ENCODE data around the gene ARPC1A. TPM values are rescaled to one million over a fixed set of nuclear protein-coding genes. Genes with fewer than 3 reads are reported as not detected.

ARPC1A gene
- total and polyA plus RNA-seq, 2 of the 8 experiments (the other 6 are each of a cell fraction or from before 2014, with no cell fraction given): 123 to 155 TPM

DNA sequence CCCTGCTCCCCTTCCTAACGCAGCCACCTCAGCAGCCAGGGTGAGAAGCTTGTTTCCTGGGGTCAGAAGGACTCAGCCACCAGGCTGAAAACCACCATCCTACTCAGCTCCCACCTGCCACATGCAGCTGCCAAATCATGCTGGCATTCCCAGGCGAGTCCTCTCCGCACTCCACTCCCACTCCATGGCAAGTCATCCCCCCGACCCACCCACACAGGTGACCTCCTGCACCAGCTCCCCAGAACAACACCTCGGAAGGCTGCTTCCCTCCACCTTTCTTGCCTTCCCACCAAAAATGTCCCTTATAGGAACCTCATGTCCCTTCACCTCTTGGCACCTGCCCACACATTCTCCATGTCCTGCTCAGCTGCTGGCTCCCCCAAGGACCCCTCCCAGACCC is 78.1 kb downstream of the ARPC1A start:
- H4K8ac ChIP-seq (ENCODE audit: extremely low read depth, insufficient read depth, low read length): no peak overlapping the region
- H4K91ac ChIP-seq (replicated peaks; ENCODE audit: insufficient read length, low read length): no peak overlapping the region
- no peak for FAIRE-seq
- H2AFZ ChIP-seq (ENCODE audit: low read length): no peak overlapping the region
- no peak overlapping the region for H3K27ac ChIP-seq (ENCODE audit: low read depth, low read length)
- no peak overlapping the region for H3K18ac ChIP-seq (ENCODE audit: extremely low read depth, low read length)
- H3K9me3 ChIP-seq (ENCODE audit: insufficient read depth in 2 of 2, low read depth in 1 of 2, low read length in 1 of 2): no peaks in the 10 kb centered on the region
- H3K79me1 ChIP-seq (ENCODE audit: low read depth, low read length): peaks cover 21% of the 10 kb centered on the region
- peaks cover 24 to 51% of the 10 kb centered on the region in 2 experiments for H3K79me2 ChIP-seq (ENCODE audit: control insufficient read depth in 1 of 2, insufficient read depth in 2 of 2, low read length in 2 of 2)
- H2BK20ac ChIP-seq (ENCODE audit: low read length): no peak overlapping the region
- no peak overlapping the region for H2BK12ac ChIP-seq (ENCODE audit: low read depth, low read length)
- CTCF ChIA-PET (ENCODE audit: partially characterized antibody): interaction anchor here (0.5 to 2.1 kb wide), 8 partner anchors 11 to 56 kb away, joined by 3 to 8 read pairs (median 3); no protein-coding TSS in a partner anchor
- no peak overlapping the region for H3K4me2 ChIP-seq (ENCODE audit: insufficient read depth in 1 of 2, low read depth in 2 of 2, low read length in 2 of 2)
- no peak overlapping the region for H2AK5ac ChIP-seq (ENCODE audit: low read depth, low read length)
- H3K27me3 ChIP-seq (replicated peaks in 1 of 4; ENCODE audit: control insufficient read depth in 3 of 4, extremely low read depth in 1 of 4, insufficient read depth in 3 of 4, low read length in 3 of 4): no peaks in the 10 kb centered on the region
- H3K9ac ChIP-seq (replicated peaks in 1 of 4; ENCODE audit: extremely low read depth in 1 of 4, low read depth in 3 of 4, low read length in 3 of 4): no peak overlapping the region
- H3K4ac ChIP-seq (replicated peaks; ENCODE audit: insufficient read length, low read depth, low read length): no peak overlapping the region
- no peak overlapping the region for H3K56ac ChIP-seq (replicated peaks; ENCODE audit: insufficient read length, low read depth, low read length)
- H3K36me3 ChIP-seq (ENCODE audit: control insufficient read depth in 2 of 4, insufficient read depth in 4 of 4, low read length in 3 of 4): peaks cover 23 to 56% (median 46%) of the 10 kb centered on the region in 4 experiments; a peak in 7 of 8 replicates
- no peak overlapping the region for H3K4me3 ChIP-seq (ENCODE audit: extremely low read depth in 1 of 4, insufficient read depth in 2 of 4, low read depth in 3 of 4, low read length in 4 of 4)
- H2BK120ac ChIP-seq (replicated peaks; ENCODE audit: low read depth, low read length): no peak overlapping the region
- H3K23ac ChIP-seq (ENCODE audit: insufficient read length): no peak overlapping the region
- WGBS, 2 experiments (ENCODE audit: extremely low coverage in 1 of 2, insufficient coverage in 1 of 2, insufficient read length in 1 of 2, insufficient replicate concordance in 2 of 2, low coverage in 1 of 2, low lambda C conversion rate in 2 of 2, missing lambda C conversion rate in 1 of 2): 100% methylated on average over 5 of the region's 5 CpGs; no CpG with 5 or more reads in 1 of the 2 experiments
- POLR2A ChIA-PET (ENCODE audit: partially characterized antibody): interaction anchor here (0.7 to 8.4 kb wide), 4 partner anchors 10 to 90 kb away, joined by 3 to 150 read pairs (median 4); partner anchors contain the start of gene ATP5MF
- peaks cover 0 to 3% (median under 1%) of the 10 kb centered on the region in 4 experiments; a peak in 2 of 7 replicates for H3K4me1 ChIP-seq (replicated peaks in 1 of 4; ENCODE audit: control insufficient read depth in 3 of 4, insufficient read depth in 4 of 4, low read length in 3 of 4)
- H2BK15ac ChIP-seq (ENCODE audit: low read length): no peak overlapping the region
- peaks cover 21 to 39% of the 10 kb centered on the region in 2 experiments for H4K20me1 ChIP-seq (replicated peaks in 1 of 2; ENCODE audit: control insufficient read depth in 1 of 2, insufficient read depth in 2 of 2, low read length in 2 of 2)
- no peak overlapping the region for H3K14ac ChIP-seq (ENCODE audit: insufficient read length)
- H2BK5ac ChIP-seq (ENCODE audit: low read depth, low read length): no peak overlapping the region
- peaks cover 7% of the 10 kb centered on the region for H3K23me2 ChIP-seq (ENCODE audit: low read depth, low read length)
- no peak overlapping the region for H4K5ac ChIP-seq (ENCODE audit: insufficient read length, low read depth, low read length)
- no peak for DNase-seq (ENCODE audit: low read depth in 1 of 2, low spot score in 2 of 2)
- TF ChIP-seq NRF1 (IDR thresholded peaks at IDR 0.05; ENCODE audit: low read depth, low read length): no peak
- TF ChIP-seq GABPA (IDR thresholded peaks at IDR 0.05; ENCODE audit: borderline replicate concordance, insufficient read depth, low read length): no peak
- no peak for TF ChIP-seq JUND (IDR thresholded peaks at IDR 0.05; ENCODE audit: low read length)
- no peak for TF ChIP-seq HDAC2 (IDR thresholded peaks at IDR 0.05; ENCODE audit: borderline replicate concordance in 1 of 2, low read depth in 2 of 2, low read length in 2 of 2)
- TF ChIP-seq JUN (IDR thresholded peaks at IDR 0.05; ENCODE audit: low read depth, low read length): no peak
- TF ChIP-seq RXRA (IDR thresholded peaks at IDR 0.05; ENCODE audit: insufficient read depth, low read depth, low read length): no peak
- TF ChIP-seq, protein P1, sequence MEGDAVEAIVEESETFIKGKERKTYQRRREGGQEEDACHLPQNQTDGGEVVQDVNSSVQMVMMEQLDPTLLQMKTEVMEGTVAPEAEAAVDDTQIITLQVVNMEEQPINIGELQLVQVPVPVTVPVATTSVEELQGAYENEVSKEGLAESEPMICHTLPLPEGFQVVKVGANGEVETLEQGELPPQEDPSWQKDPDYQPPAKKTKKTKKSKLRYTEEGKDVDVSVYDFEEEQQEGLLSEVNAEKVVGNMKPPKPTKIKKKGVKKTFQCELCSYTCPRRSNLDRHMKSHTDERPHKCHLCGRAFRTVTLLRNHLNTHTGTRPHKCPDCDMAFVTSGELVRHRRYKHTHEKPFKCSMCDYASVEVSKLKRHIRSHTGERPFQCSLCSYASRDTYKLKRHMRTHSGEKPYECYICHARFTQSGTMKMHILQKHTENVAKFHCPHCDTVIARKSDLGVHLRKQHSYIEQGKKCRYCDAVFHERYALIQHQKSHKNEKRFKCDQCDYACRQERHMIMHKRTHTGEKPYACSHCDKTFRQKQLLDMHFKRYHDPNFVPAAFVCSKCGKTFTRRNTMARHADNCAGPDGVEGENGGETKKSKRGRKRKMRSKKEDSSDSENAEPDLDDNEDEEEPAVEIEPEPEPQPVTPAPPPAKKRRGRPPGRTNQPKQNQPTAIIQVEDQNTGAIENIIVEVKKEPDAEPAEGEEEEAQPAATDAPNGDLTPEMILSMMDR (IDR thresholded peaks at IDR 0.05; ENCODE audit: control extremely low read depth in 1 of 3, insufficient read depth in 1 of 3, low read depth in 1 of 3, low read length in 3 of 3): no peak
- TF ChIP-seq, protein P2, sequence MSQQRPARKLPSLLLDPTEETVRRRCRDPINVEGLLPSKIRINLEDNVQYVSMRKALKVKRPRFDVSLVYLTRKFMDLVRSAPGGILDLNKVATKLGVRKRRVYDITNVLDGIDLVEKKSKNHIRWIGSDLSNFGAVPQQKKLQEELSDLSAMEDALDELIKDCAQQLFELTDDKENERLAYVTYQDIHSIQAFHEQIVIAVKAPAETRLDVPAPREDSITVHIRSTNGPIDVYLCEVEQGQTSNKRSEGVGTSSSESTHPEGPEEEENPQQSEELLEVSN (IDR thresholded peaks at IDR 0.05): no peak
- no peak for TF ChIP-seq RBBP5 (IDR thresholded peaks at IDR 0.05; ENCODE audit: borderline replicate concordance, low read depth, low read length)
